ENCODE data around the gene SCD5. TPM values are rescaled to one million over a fixed set of nuclear protein-coding genes. Genes with fewer than 3 reads are reported as not detected.

Gene SCD5
- polyA plus RNA-seq, 1 donor from 2014 or later = 212 TPM

DNA sequence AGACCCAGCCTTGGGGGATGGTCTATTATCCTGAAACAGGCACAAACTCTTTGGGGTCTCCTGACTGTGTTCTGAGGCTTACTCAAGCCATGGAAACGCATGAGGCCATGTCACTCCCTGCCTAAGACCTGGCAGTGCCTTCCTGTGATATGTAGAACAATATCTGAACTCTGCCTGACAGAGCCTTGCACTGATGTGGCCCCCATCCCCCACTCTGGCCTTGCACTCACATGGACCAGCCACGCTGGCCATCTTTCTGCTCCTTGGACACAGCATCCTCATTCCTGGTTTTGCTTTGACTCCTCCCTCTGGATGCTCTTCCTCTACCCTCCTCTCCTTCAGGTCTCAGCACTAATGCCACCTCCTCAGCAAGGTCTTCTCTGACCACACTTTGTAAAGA is 100.2 kb downstream of the SCD5 start:
- Histone ChIP-seq H3K4me3 (ENCODE audit: low read length) (no peak overlapping the region), H3K79me2 (replicated peaks; ENCODE audit: insufficient read depth, low read length) (no peaks in the 10 kb centered on the region), H3K9me3 (ENCODE audit: low read length) (no peaks in the 10 kb centered on the region), H3K9me2 (ENCODE audit: insufficient read depth, low read length) (no peaks in the 10 kb centered on the region), H3K36me3 (ENCODE audit: insufficient read depth, low read length) (no peaks in the 10 kb centered on the region), H3K4me2 (ENCODE audit: low read length) (no peak overlapping the region), H2AFZ (ENCODE audit: low read depth, low read length) (no peak overlapping the region), H3K27ac (ENCODE audit: low read length) (no peak overlapping the region), H3F3A (ENCODE audit: insufficient read depth, low read length, poor library complexity, severe bottlenecking) (no peaks in the 10 kb centered on the region), H3K27me3 (ENCODE audit: insufficient read depth, low read depth, low read length) (no peaks in the 10 kb centered on the region), H3K9ac (ENCODE audit: low read length) (no peak overlapping the region), H4K20me1 (ENCODE audit: insufficient read depth) (no peaks in the 10 kb centered on the region)
- TF ChIP-seq EZH2 (IDR thresholded peaks at IDR 0.05; ENCODE audit: borderline replicate concordance, insufficient read depth, low read length, poor library complexity, severe bottlenecking) (no peak), SMC3 (conservative IDR thresholded peaks at IDR 0.05; ENCODE audit: poor library complexity) (no peak), MXI1 (conservative IDR thresholded peaks at IDR 0.05; ENCODE audit: poor library complexity, severe bottlenecking) (no peak), RAD21 (conservative IDR thresholded peaks at IDR 0.05) (no peak), TAF1 (IDR thresholded peaks at IDR 0.05; ENCODE audit: low read depth) (no peak), EP300 (conservative IDR thresholded peaks at IDR 0.05; ENCODE audit: poor library complexity, severe bottlenecking) (no peak), CTCF (IDR thresholded peaks at IDR 0.05; ENCODE audit: poor library complexity, severe bottlenecking) (no peak), POLR2AphosphoS5 (IDR thresholded peaks at IDR 0.05) (no peak), REST (IDR thresholded peaks at IDR 0.05; ENCODE audit: borderline replicate concordance) (no peak)

- Histone ChIP-seq H3K9me3 (ENCODE audit: low read length) (no peaks in the 10 kb centered on the region), H3K4me2 (ENCODE audit: low read length) (no peak overlapping the region), H3K9ac (ENCODE audit: low read length) (no peak overlapping the region), H2AFZ (ENCODE audit: low read depth, low read length) (no peak overlapping the region), H4K20me1 (ENCODE audit: insufficient read depth) (no peaks in the 10 kb centered on the region), H3K36me3 (ENCODE audit: insufficient read depth, low read length) (no peaks in the 10 kb centered on the region), H3K4me3 (ENCODE audit: low read length) (no peak overlapping the region), H3K27ac (ENCODE audit: low read length) (no peak overlapping the region), H3F3A (ENCODE audit: insufficient read depth, low read length, poor library complexity, severe bottlenecking) (no peaks in the 10 kb centered on the region), H3K79me2 (replicated peaks; ENCODE audit: insufficient read depth, low read length) (no peaks in the 10 kb centered on the region), H3K9me2 (ENCODE audit: insufficient read depth, low read length) (no peaks in the 10 kb centered on the region), H3K27me3 (ENCODE audit: insufficient read depth, low read depth, low read length) (no peaks in the 10 kb centered on the region)
- TF ChIP-seq MXI1 (conservative IDR thresholded peaks at IDR 0.05; ENCODE audit: poor library complexity, severe bottlenecking) (no peak), EZH2 (IDR thresholded peaks at IDR 0.05; ENCODE audit: borderline replicate concordance, insufficient read depth, low read length, poor library complexity, severe bottlenecking) (no peak), POLR2AphosphoS5 (IDR thresholded peaks at IDR 0.05) (no peak), CTCF (IDR thresholded peaks at IDR 0.05; ENCODE audit: poor library complexity, severe bottlenecking) (no peak), RAD21 (conservative IDR thresholded peaks at IDR 0.05) (no peak), EP300 (conservative IDR thresholded peaks at IDR 0.05; ENCODE audit: poor library complexity, severe bottlenecking) (no peak)
These were observed 101.0 kb downstream of the SCD5 start for GRCh38 chr4:82697561-82697960.

Data from neural cell (in vitro differentiated cells).